Neural crest cell (in vitro differentiated cells): Measurements from ENCODE around the gene PCIF1. TPM values are rescaled to one million over a fixed set of nuclear protein-coding genes. Genes with fewer than 3 reads are reported as not detected.
A peak's percentile ranks its signal among the peaks of the same experiment; 100 is the strongest.

Experiments used
- DNase-seq: peaks from one replicate; pipeline ENCODE4 v3.0.0; 2021; ENCODE audit warnings: low read depth, mixed read lengths, low spot score
- H3K27ac Mint-ChIP-seq: one replicate; pipeline ENCODE4 v1.8.0; 2021; ENCODE audit warnings: mild to moderate bottlenecking, mixed read lengths; ENCODE audit not compliant: unreplicated experiment
- H3K27me3 Mint-ChIP-seq: 2 replicates; pipeline ENCODE4 v1.8.0; 2021; ENCODE audit warnings: low read depth, mild to moderate bottlenecking, mixed read lengths
- H3K36me3 Mint-ChIP-seq: 2 replicates; pipeline ENCODE4 v1.8.0; 2021; ENCODE audit warnings: low read depth, mild to moderate bottlenecking, mixed read lengths
- H3K4me1 Mint-ChIP-seq: 2 replicates; pipeline ENCODE4 v1.8.0; 2021; ENCODE audit warnings: mixed read lengths
- H3K4me3 Mint-ChIP-seq: one replicate; pipeline ENCODE4 v1.8.0; 2021; ENCODE audit warnings: mild to moderate bottlenecking, mixed read lengths
- H3K9me3 Mint-ChIP-seq: 2 replicates; pipeline ENCODE4 v1.8.0; 2021; ENCODE audit warnings: mixed read lengths
- CTCF ChIP-seq: fragments of 200-600 bp; sonication (generic); conservative IDR thresholded peaks from 2 replicates; pipeline ENCODE4 v1.5.0; 2021; ENCODE audit warnings: antibody characterized with exemption, mild to moderate bottlenecking
- total RNA-seq: library from RNA; stranded (reverse); gene quantifications from 2 replicates; pipeline ENCODE4 v1.2.1, GENCODE V29; 2021

PCIF1 gene
- total RNA-seq, 1 donor from 2014 or later: 36.5 TPM

GRCh38 chr20:45902199-45902701 is 32.2 kb upstream of the PCIF1 start:
- Mint-ChIP-seq H3K9me3 (no peaks in the 10 kb centered on the region), H3K4me1 (no peaks in the 10 kb centered on the region), H3K4me3 (no peak overlapping the region), H3K27ac (no peak overlapping the region), H3K27me3 (no peaks in the 10 kb centered on the region), H3K36me3 (peaks cover 1% of the 10 kb centered on the region)
- TF ChIP-seq CTCF: no peak
- DNase-seq: no peak

- no peaks in the 10 kb centered on the region for H3K27me3 Mint-ChIP-seq
- no peak overlapping the region for H3K4me3 Mint-ChIP-seq
- H3K36me3 Mint-ChIP-seq: peaks cover 7% of the 10 kb centered on the region
- H3K9me3 Mint-ChIP-seq: no peaks in the 10 kb centered on the region
- TF ChIP-seq CTCF: no peak
- no peak overlapping the region for H3K27ac Mint-ChIP-seq
- no peak for DNase-seq
- H3K4me1 Mint-ChIP-seq: peaks cover 4% of the 10 kb centered on the region
Observed at GRCh38 chr20:45904583-45905504, 29.6 kb upstream of the PCIF1 start.

- no peak for TF ChIP-seq CTCF
- Mint-ChIP-seq H3K4me1 (peaks cover 10% of the 10 kb centered on the region), H3K4me3 (no peak overlapping the region), H3K27ac (no peak overlapping the region), H3K27me3 (no peaks in the 10 kb centered on the region), H3K36me3 (peaks cover 7% of the 10 kb centered on the region), H3K9me3 (no peaks in the 10 kb centered on the region)
- no peak for DNase-seq
Observed at GRCh38 chr20:45905505-45906079, 28.9 kb upstream of the PCIF1 start.

GRCh38 chr20:45907219-45907948 is 27.1 kb upstream of the PCIF1 start:
- TF ChIP-seq CTCF: no peak
- Mint-ChIP-seq H3K27ac (no peak overlapping the region), H3K9me3 (no peaks in the 10 kb centered on the region), H3K27me3 (no peaks in the 10 kb centered on the region), H3K4me1 (peaks cover 19% of the 10 kb centered on the region), H3K36me3 (peaks cover 7% of the 10 kb centered on the region), H3K4me3 (no peak overlapping the region)
- no peak for DNase-seq

GRCh38 chr20:45908084-45908483 is 26.4 kb upstream of the PCIF1 start:
- peak overlapping the region; percentile 55 for H3K4me3 Mint-ChIP-seq

More at GRCh38 chr20:45908084-45908483, 26.4 kb upstream of the PCIF1 start:
- no peak for DNase-seq
- TF ChIP-seq CTCF: no peak
- Mint-ChIP-seq H3K36me3 (peaks cover 7% of the 10 kb centered on the region), H3K27me3 (no peaks in the 10 kb centered on the region), H3K27ac (no peak overlapping the region), H3K9me3 (no peaks in the 10 kb centered on the region), H3K4me1 (peaks cover 20% of the 10 kb centered on the region)
